HCT116 (cell line): ENCODE results near the gene TFG.

Experiments used
- CTCF ChIP-seq, 3 experiments: fragments of 200-600 bp in 1 of 3; sonication (generic) in 1 of 3; IDR thresholded peaks in 2 of 3; conservative IDR thresholded peaks in 1 of 3; 2 replicates each; pipeline ENCODE4 v1.5.1; 2012 to 2017; ENCODE audit warnings: low read depth in 2 of 3, low read length in 2 of 3, antibody characterized with exemption in 1 of 3, borderline replicate concordance in 1 of 3, control low read depth in 1 of 3, mild to moderate bottlenecking in 1 of 3, mixed read lengths in 1 of 3, mixed run types in 1 of 3, moderate library complexity in 1 of 3; ENCODE audit not compliant: insufficient read depth in 1 of 3
- EGR1 ChIP-seq: IDR thresholded peaks from 2 replicates; pipeline ENCODE4 v1.6.1; 2012; ENCODE audit warnings: low read depth
- EZH2 ChIP-seq: fragments of 200-600 bp; sonication (generic); IDR thresholded peaks from 2 replicates; pipeline ENCODE4 v1.6.1; 2017; ENCODE audit warnings: antibody characterized with exemption, mixed run types
- MAX ChIP-seq: IDR thresholded peaks from 2 replicates; pipeline ENCODE4 v1.6.1; 2012
- POLR2A ChIP-seq: IDR thresholded peaks from 2 replicates; pipeline ENCODE4 v1.7.0; 2011; ENCODE audit warnings: borderline replicate concordance; ENCODE audit not compliant: insufficient read depth, insufficient read length; ENCODE audit errors: extremely low read depth
- POLR2AphosphoS5 ChIP-seq: IDR thresholded peaks from 2 replicates; pipeline ENCODE4 v1.6.1; 2011; ENCODE audit warnings: mild to moderate bottlenecking, low read depth, low read length, moderate library complexity
- REST ChIP-seq: IDR thresholded peaks from 2 replicates; pipeline ENCODE4 v1.6.1; 2012; ENCODE audit warnings: low read depth
- SIN3A ChIP-seq: IDR thresholded peaks from 2 replicates; pipeline ENCODE4 v1.6.1; 2012; ENCODE audit warnings: low read depth
- SP1 ChIP-seq: IDR thresholded peaks from 2 replicates; pipeline ENCODE4 v1.6.1; 2012; ENCODE audit warnings: low read depth
- SRF ChIP-seq: IDR thresholded peaks from 2 replicates; pipeline ENCODE4 v1.6.1; 2012; ENCODE audit warnings: low read depth
- YY1 ChIP-seq: IDR thresholded peaks from 2 replicates; pipeline ENCODE4 v1.6.1; 2011; ENCODE audit warnings: low read length, low read depth, moderate library complexity, mild to moderate bottlenecking; ENCODE audit not compliant: insufficient replicate concordance; ENCODE audit errors: extremely low read depth
- TF ChIP-seq, protein P1 (sequence below): IDR thresholded peaks from 2 replicates; pipeline ENCODE4 v1.6.1; 2012

DNA sequence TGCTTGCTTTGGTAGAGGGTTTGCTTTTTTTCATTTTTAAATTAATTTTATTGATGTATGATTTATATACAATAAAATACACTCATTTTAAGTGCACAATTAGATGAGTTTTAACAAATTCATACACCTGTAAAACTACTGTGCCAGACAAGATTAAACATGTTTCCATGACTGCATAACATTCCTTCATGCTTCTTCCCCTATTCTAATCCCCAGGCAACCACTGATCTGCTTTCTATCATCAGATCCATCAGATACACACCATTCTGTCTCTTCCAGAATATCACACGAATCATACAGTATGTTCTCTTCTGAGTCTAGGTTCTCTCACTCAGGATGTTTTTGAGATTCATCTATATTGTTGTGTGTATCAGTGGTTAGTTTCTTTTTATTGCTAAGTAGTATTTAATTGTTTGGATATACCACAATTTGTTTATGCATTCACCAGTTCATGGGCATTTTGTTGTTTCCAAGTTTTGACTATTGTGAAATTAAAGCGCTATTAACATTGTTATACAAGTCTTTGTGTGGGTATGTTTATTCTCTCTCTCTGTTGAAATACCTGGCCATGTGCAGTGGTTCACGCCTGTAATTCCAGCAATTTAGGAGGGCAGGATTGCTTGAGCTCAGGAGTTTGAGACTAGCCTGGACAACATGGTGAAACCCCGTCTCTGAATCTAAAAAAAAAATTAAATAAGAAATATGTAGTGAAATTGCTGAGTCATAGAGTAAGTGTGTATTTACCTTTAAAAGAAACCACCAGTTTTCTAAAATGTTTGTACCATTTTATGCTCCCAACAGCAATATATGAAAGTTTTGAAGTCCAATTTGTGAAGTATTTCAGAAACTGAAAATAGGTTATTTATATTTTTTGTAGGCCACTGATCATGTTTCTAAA lies 7.0 kb upstream of the TFG start:
- TF ChIP-seq CTCF (IDR thresholded peaks at IDR 0.05 in 2 of 3, conservative IDR thresholded peaks at IDR 0.05 in 1 of 3; ENCODE audit: borderline replicate concordance in 1 of 3, insufficient read depth in 1 of 3, low read depth in 2 of 3, low read length in 2 of 3): no peak
- no peak for TF ChIP-seq POLR2A
- no peak for TF ChIP-seq EGR1
- TF ChIP-seq EZH2: no peak
- TF ChIP-seq REST: no peak
- TF ChIP-seq SP1: no peak
- TF ChIP-seq SIN3A: no peak
- no peak for TF ChIP-seq MAX
- no peak for TF ChIP-seq SRF
- TF ChIP-seq POLR2AphosphoS5: no peak
- TF ChIP-seq, protein P1, sequence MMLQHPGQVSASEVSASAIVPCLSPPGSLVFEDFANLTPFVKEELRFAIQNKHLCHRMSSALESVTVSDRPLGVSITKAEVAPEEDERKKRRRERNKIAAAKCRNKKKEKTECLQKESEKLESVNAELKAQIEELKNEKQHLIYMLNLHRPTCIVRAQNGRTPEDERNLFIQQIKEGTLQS: no peak
- no peak for TF ChIP-seq YY1
